ENCODE measurements around the gene PRIM2.

- TF ChIP-seq ZFX (IDR thresholded peaks at IDR 0.05) (no peak), CTCF (IDR thresholded peaks at IDR 0.05 in 2 of 3, conservative IDR thresholded peaks at IDR 0.05 in 1 of 3; ENCODE audit: borderline replicate concordance in 1 of 3, insufficient read depth in 1 of 3, low read depth in 2 of 3, low read length in 2 of 3) (no peak), POLR2AphosphoS5 (IDR thresholded peaks at IDR 0.05; ENCODE audit: low read depth, low read length) (no peak), EZH2 (IDR thresholded peaks at IDR 0.05) (no peak), REST (IDR thresholded peaks at IDR 0.05; ENCODE audit: low read depth) (no peak), TCF7L2 (IDR thresholded peaks at IDR 0.05; ENCODE audit: borderline replicate concordance, extremely low read depth, insufficient read depth, insufficient read length) (no peak), POLR2A (IDR thresholded peaks at IDR 0.05; ENCODE audit: borderline replicate concordance, extremely low read depth, insufficient read depth, insufficient read length) (no peak), RAD21 (IDR thresholded peaks at IDR 0.05; ENCODE audit: low read depth) (no peak), ZNF274 (IDR thresholded peaks at IDR 0.05; ENCODE audit: low read depth, low read length) (no peak), FOSL1 (IDR thresholded peaks at IDR 0.05; ENCODE audit: low read depth) (no peak), SRF (IDR thresholded peaks at IDR 0.05; ENCODE audit: low read depth) (no peak), EZH2phosphoT487 (IDR thresholded peaks at IDR 0.05; ENCODE audit: borderline replicate concordance) (no peak), EGR1 (IDR thresholded peaks at IDR 0.05; ENCODE audit: low read depth) (no peak), YY1 (IDR thresholded peaks at IDR 0.05; ENCODE audit: extremely low read depth, insufficient replicate concordance, low read depth, low read length) (no peak)
These were observed 40.5 kb upstream of the PRIM2 start for GRCh38 chr6:57276946-57277345.

Measured in HCT116 (cell line).